H1 (cell line): ENCODE data around the gene CBX4. TPM values are rescaled to one million over a fixed set of nuclear protein-coding genes. Genes with fewer than 3 reads are reported as not detected.

Source experiments
- CTCF ChIA-PET: fragments of 300-600 bp; sonication (Branson Sonifier 250); formaldehyde crosslinking; loops from one replicate; lab custom pipeline; 2021; ENCODE audit not compliant: partially characterized antibody; lab: Charles Lee
- POLR2A ChIA-PET: fragments of 300-600 bp; sonication (Branson Sonifier 250); formaldehyde crosslinking; loops from one replicate; lab custom pipeline; 2021; ENCODE audit warnings: inconsistent platforms; ENCODE audit not compliant: partially characterized antibody; lab: Charles Lee
- DNase-seq, 2 experiments: peaks; one replicate each; pipeline versions ENCODE4 v3.0.0 to v3.0.0-alpha.2; 2010 to 2022; ENCODE audit warnings: low spot score in 2 of 2, low read depth in 1 of 2, mixed read lengths in 1 of 2
- FAIRE-seq: peaks from 2 replicates; lab custom pipeline; 2011; peaks lifted over from hg19 to GRCh38; lab: Jason Lieb, UNC
- H2AFZ ChIP-seq: 2 replicates; pipeline ENCODE4 v1.8.1; 2012; ENCODE audit warnings: low read length, inconsistent platforms
- H2AK5ac ChIP-seq: 2 replicates; pipeline ENCODE4 v1.6.1; 2013; ENCODE audit warnings: low read depth, low read length
- H2BK120ac ChIP-seq: replicated peaks from 2 replicates; pipeline ENCODE3; 2013; ENCODE audit warnings: low read depth, low read length, inconsistent platforms
- H2BK12ac ChIP-seq: 2 replicates; pipeline ENCODE4 v1.6.1; 2013; ENCODE audit warnings: low read depth, low read length
- H2BK15ac ChIP-seq: 2 replicates; pipeline ENCODE4 v1.6.1; 2013; ENCODE audit warnings: low read length
- H2BK20ac ChIP-seq: 2 replicates; pipeline ENCODE4 v1.6.1; 2013; ENCODE audit warnings: low read length
- H2BK5ac ChIP-seq: 2 replicates; pipeline ENCODE4 v1.6.1; 2013; ENCODE audit warnings: low read depth, low read length
- H3K14ac ChIP-seq: 2 replicates; pipeline ENCODE4 v1.6.1; 2013; ENCODE audit warnings: inconsistent platforms; ENCODE audit not compliant: insufficient read length
- H3K18ac ChIP-seq: 2 replicates; pipeline ENCODE4 v1.6.1; 2013; ENCODE audit warnings: low read length; ENCODE audit errors: extremely low read depth
- H3K23ac ChIP-seq: 2 replicates; pipeline ENCODE4 v1.6.1; 2013; ENCODE audit warnings: inconsistent platforms; ENCODE audit not compliant: insufficient read length
- H3K23me2 ChIP-seq: 2 replicates; pipeline ENCODE4 v1.6.1; 2013; ENCODE audit warnings: low read depth, low read length
- H3K27ac ChIP-seq: 2 replicates; pipeline ENCODE4 v1.6.1; 2011; ENCODE audit warnings: low read depth, low read length, inconsistent platforms
- H3K27me3 ChIP-seq, 4 experiments: replicated peaks in 1 of 4; 1 replicate in 1 of 4; 2 replicates in 3 of 4; pipeline versions ENCODE4 v1.6.1 to v1.8.1; 2011 to 2013; ENCODE audit warnings: low read length in 3 of 4, mild to moderate bottlenecking in 3 of 4, inconsistent platforms in 2 of 4, mixed read lengths in 2 of 4, moderate library complexity in 1 of 4; ENCODE audit not compliant: control insufficient read depth in 3 of 4, insufficient read depth in 3 of 4; ENCODE audit errors: extremely low read depth in 1 of 4
- H3K36me3 ChIP-seq, 4 experiments: 2 replicates each; pipeline versions ENCODE4 v1.6.1 to v1.8.1; 2011 to 2013; ENCODE audit warnings: mild to moderate bottlenecking in 4 of 4, low read length in 3 of 4, moderate library complexity in 2 of 4, control low read depth in 1 of 4, inconsistent platforms in 1 of 4; ENCODE audit not compliant: insufficient read depth in 4 of 4, control insufficient read depth in 2 of 4
- H3K4ac ChIP-seq: replicated peaks from 2 replicates; pipeline ENCODE3; 2013; ENCODE audit warnings: low read length, low read depth, mixed read lengths, inconsistent platforms; ENCODE audit not compliant: insufficient read length
- H3K4me1 ChIP-seq, 4 experiments: replicated peaks in 1 of 4; 1 replicate in 1 of 4; 2 replicates in 3 of 4; pipeline versions ENCODE4 v1.6.1 to v1.8.1; 2011 to 2013; ENCODE audit warnings: low read length in 3 of 4, inconsistent platforms in 2 of 4, mixed read lengths in 1 of 4; ENCODE audit not compliant: insufficient read depth in 4 of 4, control insufficient read depth in 3 of 4
- H3K4me2 ChIP-seq, 2 experiments: 2 replicates each; pipeline versions ENCODE4 v1.6.1 to v1.8.1; 2011 to 2013; ENCODE audit warnings: low read depth in 2 of 2, low read length in 2 of 2, control low read depth in 1 of 2, inconsistent platforms in 1 of 2, mild to moderate bottlenecking in 1 of 2; ENCODE audit not compliant: insufficient read depth in 1 of 2
- H3K4me3 ChIP-seq, 4 experiments: fragments of 200-600, 300-600 bp in 1 of 4; sonication (generic), shearing (Covaris generic), sonication (Bioruptor Twin) in 1 of 4; 2 replicates each; pipeline versions ENCODE4 v1.5.1 to v1.8.1; 2011 to 2016; ENCODE audit warnings: low read length in 4 of 4, low read depth in 3 of 4, control low read depth in 2 of 4, inconsistent platforms in 2 of 4, mild to moderate bottlenecking in 2 of 4, mixed read lengths in 1 of 4, moderate library complexity in 1 of 4; ENCODE audit not compliant: insufficient read depth in 2 of 4; ENCODE audit errors: extremely low read depth in 1 of 4
- H3K56ac ChIP-seq: replicated peaks from 2 replicates; pipeline ENCODE3; 2013; ENCODE audit warnings: low read depth, mild to moderate bottlenecking, mixed read lengths, low read length, inconsistent platforms; ENCODE audit not compliant: insufficient read length
- H3K79me1 ChIP-seq: 2 replicates; pipeline ENCODE4 v1.6.1; 2013; ENCODE audit warnings: low read depth, low read length, control low read depth
- H3K79me2 ChIP-seq, 2 experiments: 2 replicates each; pipeline versions ENCODE4 v1.6.1 to v1.8.1; 2012 to 2013; ENCODE audit warnings: low read length in 2 of 2, mild to moderate bottlenecking in 2 of 2, inconsistent platforms in 1 of 2; ENCODE audit not compliant: insufficient read depth in 2 of 2, control insufficient read depth in 1 of 2
- H3K9ac ChIP-seq, 4 experiments: replicated peaks in 1 of 4; 1 replicate in 1 of 4; 2 replicates in 3 of 4; pipeline versions ENCODE4 v1.6.1 to v1.8.1; 2011 to 2013; ENCODE audit warnings: low read depth in 3 of 4, low read length in 3 of 4, control low read depth in 2 of 4, mild to moderate bottlenecking in 2 of 4, moderate library complexity in 2 of 4, inconsistent platforms in 1 of 4; ENCODE audit errors: extremely low read depth in 1 of 4
- H3K9me3 ChIP-seq, 2 experiments: 2 replicates each; pipeline versions ENCODE4 v1.6.1 to v1.8.1; 2012 to 2013; ENCODE audit warnings: mild to moderate bottlenecking in 2 of 2, moderate library complexity in 2 of 2, control low read depth in 1 of 2, inconsistent platforms in 1 of 2, low read depth in 1 of 2, low read length in 1 of 2, mixed read lengths in 1 of 2; ENCODE audit not compliant: insufficient read depth in 2 of 2
- H4K20me1 ChIP-seq, 2 experiments: replicated peaks in 1 of 2; 2 replicates each; pipeline versions ENCODE3 to v1.8.1; 2011 to 2013; ENCODE audit warnings: inconsistent platforms in 2 of 2, low read length in 2 of 2, mild to moderate bottlenecking in 1 of 2; ENCODE audit not compliant: insufficient read depth in 2 of 2, control insufficient read depth in 1 of 2
- H4K5ac ChIP-seq: 2 replicates; pipeline ENCODE4 v1.6.1; 2013; ENCODE audit warnings: low read length, low read depth, mixed read lengths, inconsistent platforms; ENCODE audit not compliant: insufficient read length
- H4K8ac ChIP-seq: 2 replicates; pipeline ENCODE4 v1.8.0; 2013; ENCODE audit warnings: mild to moderate bottlenecking, moderate library complexity, low read length, inconsistent platforms; ENCODE audit not compliant: insufficient read depth; ENCODE audit errors: extremely low read depth
- H4K91ac ChIP-seq: replicated peaks from 2 replicates; pipeline ENCODE3; 2013; ENCODE audit warnings: low read length, mixed read lengths, inconsistent platforms; ENCODE audit not compliant: insufficient read length
- CBX8 ChIP-seq: fragments of 300-800, 300-1000 bp; sonication (generic); IDR thresholded peaks from 2 replicates; pipeline ENCODE4 v1.7.1; 2016; ENCODE audit warnings: low read depth, low read length, borderline replicate concordance
- SP1 ChIP-seq: IDR thresholded peaks from 2 replicates; pipeline ENCODE4 v1.6.1; 2011; ENCODE audit warnings: low read depth, low read length
- TEAD4 ChIP-seq: IDR thresholded peaks from 2 replicates; pipeline ENCODE4 v1.6.1; 2012; ENCODE audit warnings: low read depth, low read length, inconsistent platforms, mixed read lengths
- WGBS, 2 experiments: shearing (Covaris generic) in 1 of 2; methylation state at CpG; one replicate each; pipeline versions ENCODE4 v1.1.6 to v1.1.7; 2013 to 2015; ENCODE audit warnings: low lambda C conversion rate in 2 of 2, mixed read lengths in 2 of 2, inconsistent platforms in 1 of 2, low coverage in 1 of 2, missing lambda C conversion rate in 1 of 2; ENCODE audit not compliant: insufficient replicate concordance in 2 of 2, insufficient coverage in 1 of 2, insufficient read length in 1 of 2; ENCODE audit errors: extremely low coverage in 1 of 2, missing lambda C conversion rate in 1 of 2; 5-methylcytosine and 5-hydroxymethylcytosine counted together
- polyA plus RNA-seq, 7 experiments: library from polyadenylated mRNA; depleted of rRNA in 3 of 7; stranded (reverse) in 5 of 7; unstranded in 2 of 7; fragments of >200 nt in 5 of 7; fragments of 200-250 nt in 2 of 7; gene quantifications; 1 replicate in 5 of 7; 2 replicates in 1 of 7; 4 replicates in 1 of 7; pipeline versions ENCODE4 v1.2.1 to v1.2.3, GENCODE V29; 2011 to 2013; ENCODE audit warnings: missing spikeins in 2 of 7, mixed read lengths in 2 of 7
- total RNA-seq: library from RNA; stranded (reverse); fragmentation: NEBNext Ultra II Directional; extraction: Animal tissue kit (Norgen Biotek cat#: 25700); gene quantifications from 2 replicates; pipeline ENCODE4 v1.2.1, GENCODE V29; 2021

The CBX4 gene
- total and polyA plus RNA-seq, 2 of the 8 experiments (the other 6 are each of a cell fraction or from before 2014, with no cell fraction given): 1.8 to 4.0 TPM

DNA sequence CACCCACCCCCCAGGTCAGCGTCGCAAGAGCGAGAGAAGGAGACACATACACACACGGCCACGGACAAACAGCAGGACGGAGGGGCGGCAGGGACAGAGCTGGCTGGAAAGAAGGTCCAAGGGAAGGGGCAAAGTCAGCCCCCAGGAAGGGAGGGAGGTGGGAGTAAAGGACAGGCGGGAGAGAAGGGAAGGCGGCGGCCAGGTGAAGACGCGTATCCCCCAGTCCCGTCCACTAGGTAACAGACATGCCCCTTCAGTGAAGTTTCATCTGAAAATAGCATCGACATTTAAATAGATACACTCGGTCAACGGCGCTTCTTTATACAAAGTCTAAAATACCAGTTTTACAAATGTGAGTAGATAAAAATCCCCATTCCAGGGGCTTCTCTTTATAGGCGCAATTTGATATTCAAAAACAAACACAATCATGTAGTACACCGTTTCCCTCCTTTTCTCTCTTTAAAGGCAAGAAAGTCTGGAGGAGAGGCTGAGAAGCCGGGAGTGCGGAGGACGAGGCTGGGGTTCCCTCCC, 46.8 kb downstream of the CBX4 start:
- POLR2A ChIA-PET: interaction anchor here (1.9 to 6.0 kb wide), 2 partner anchors 46 to 48 kb away, joined by 7 to 49 read pairs; partner anchors contain the start of gene CBX4
- Histone ChIP-seq H2BK15ac (0 out of 2 replicates have a peak overlapping the region, but pooled peaks have one; percentile 81), H3K23me2 (peaks cover 5% of the 10 kb centered on the region), H3K9ac (no peak overlapping the region), H3K4me2 (peak overlapping the region; percentile 25 to 80; a peak in 2 of 4 replicates), H2BK120ac (no peak overlapping the region), H2BK12ac (peak overlapping the region; percentile 87), H3K4me1 (peaks cover 7 to 41% (median 30%) of the 10 kb centered on the region in 4 experiments), H3K27me3 (peaks cover 59 to 83% (median 77%) of the 10 kb centered on the region in 4 experiments), H3K4ac (no peak overlapping the region), H3K27ac (no peak overlapping the region), H2AFZ (no peak overlapping the region), H4K20me1 (peaks cover 26 to 30% of the 10 kb centered on the region in 2 experiments), H4K8ac (no peak overlapping the region), H2BK20ac (no peak overlapping the region), H3K14ac (no peak overlapping the region), H3K4me3 (0 out of 8 replicates have a peak overlapping the region, but pooled peaks of 1 of the 4 experiments have one; percentile 5), H3K18ac (peak overlapping the region; percentile 71), H4K5ac (no peak overlapping the region), H2BK5ac (no peak overlapping the region), H3K79me2 (no peaks in the 10 kb centered on the region), H2AK5ac (peak overlapping the region; percentile 82; the same call in 1 of the 2 replicates), H3K56ac (no peak overlapping the region), H4K91ac (no peak overlapping the region), H3K9me3 (no peaks in the 10 kb centered on the region), H3K36me3 (peaks cover 0 to 9% (median 0%) of the 10 kb centered on the region in 4 experiments; a peak in 1 of 8 replicates), H3K23ac (no peak overlapping the region), H3K79me1 (no peaks in the 10 kb centered on the region)
- DNase-seq (no peak), FAIRE-seq (no peak)
- 3% methylated on average over 15 of the region's 22 CpGs; no CpG with 5 or more reads in 1 of the 2 experiments for WGBS, 2 experiments
- TF ChIP-seq CBX8 (peak; percentile 2; the same call in 1 of the 2 replicates), SP1 (0 out of 2 replicates have a peak, but pooled peaks have one; percentile 21), TEAD4 (no peak)
- CTCF ChIA-PET: interaction anchor here (1.0 to 4.4 kb wide), 9 partner anchors 8 to 1183 kb away, joined by 3 to 88 read pairs (median 23); no protein-coding TSS in a partner anchor
